GM12801 (cell line): ENCODE measurements around the gene B4GALT2.

Experiments
- CTCF ChIP-seq: IDR thresholded peaks from one replicate; pipeline ENCODE4 v1.5.1; 2011; ENCODE audit warnings: control low read depth; ENCODE audit not compliant: insufficient read length; ENCODE audit errors: extremely low read depth

B4GALT2 gene

GRCh38 chr1:44016890-44017400 is 37.9 kb downstream of the B4GALT2 start:
- no peak for TF ChIP-seq CTCF

GRCh38 chr1:44019466-44019948 is 40.5 kb downstream of the B4GALT2 start:
- no peak for TF ChIP-seq CTCF

- no peak for TF ChIP-seq CTCF
Observed at GRCh38 chr1:44020464-44020863, 41.5 kb downstream of the B4GALT2 start.

GRCh38 chr1:44021156-44021555 is 42.1 kb downstream of the B4GALT2 start:
- no peak for TF ChIP-seq CTCF

- TF ChIP-seq CTCF: no peak
Observed at GRCh38 chr1:44021581-44022321, 42.7 kb downstream of the B4GALT2 start.

- TF ChIP-seq CTCF: no peak
Observed at GRCh38 chr1:44024031-44024902, 45.3 kb downstream of the B4GALT2 start.

- TF ChIP-seq CTCF: no peak
Observed at GRCh38 chr1:44024903-44025525, 46.0 kb downstream of the B4GALT2 start.
